GM12875 (cell line): ENCODE results near the gene UCN2.

Source experiments
- H3K4me3 ChIP-seq: one replicate; pipeline ENCODE4 v1.5.1; 2011; ENCODE audit warnings: low read depth, low read length, control low read depth
- TF ChIP-seq, protein P1 (sequence below): IDR thresholded peaks from 2 replicates; pipeline ENCODE4 v1.5.1; 2011; ENCODE audit warnings: low read depth, mild to moderate bottlenecking, control low read depth, inconsistent platforms, low read length, moderate library complexity, borderline replicate concordance; ENCODE audit not compliant: insufficient read depth

UCN2 gene

DNA sequence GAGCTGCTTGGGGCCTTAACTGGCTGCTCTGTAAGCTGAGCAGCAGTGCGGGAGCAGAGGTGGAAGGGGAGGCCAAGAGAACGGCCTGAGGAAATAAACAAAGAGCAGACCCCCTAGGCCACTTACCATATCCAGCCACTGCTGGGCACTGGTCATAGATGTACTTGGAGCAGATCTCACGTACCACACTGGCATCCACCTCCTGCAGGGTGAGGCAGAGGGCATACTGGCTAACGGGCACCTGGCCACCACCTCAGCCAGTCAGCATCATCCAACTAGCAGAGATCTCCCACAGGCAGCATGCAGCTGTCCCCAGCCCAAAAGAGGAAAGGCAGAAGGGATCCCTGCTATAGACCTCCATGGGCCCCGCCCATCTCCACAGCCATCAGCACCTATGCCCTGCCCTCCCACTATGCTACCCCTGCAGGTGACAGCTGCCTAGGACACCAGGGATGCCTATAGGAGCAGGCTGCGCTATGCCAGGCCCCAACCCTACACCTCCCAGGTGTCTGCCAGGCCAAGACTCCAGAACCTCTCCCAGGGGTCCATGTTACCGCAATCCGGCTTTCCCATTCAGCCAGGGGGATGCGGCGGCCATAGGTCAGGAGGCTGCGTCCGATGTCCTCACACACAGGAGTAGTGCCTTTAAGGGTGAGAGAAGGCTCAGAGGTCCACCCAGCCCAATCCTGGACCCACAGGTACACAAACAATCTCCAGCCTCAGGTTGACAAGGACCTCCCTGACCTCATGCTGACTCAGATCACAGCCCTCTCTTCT lies 36.1 kb upstream of the UCN2 start:
- H3K4me3 ChIP-seq = no peak overlapping the region
- TF ChIP-seq, protein P1, sequence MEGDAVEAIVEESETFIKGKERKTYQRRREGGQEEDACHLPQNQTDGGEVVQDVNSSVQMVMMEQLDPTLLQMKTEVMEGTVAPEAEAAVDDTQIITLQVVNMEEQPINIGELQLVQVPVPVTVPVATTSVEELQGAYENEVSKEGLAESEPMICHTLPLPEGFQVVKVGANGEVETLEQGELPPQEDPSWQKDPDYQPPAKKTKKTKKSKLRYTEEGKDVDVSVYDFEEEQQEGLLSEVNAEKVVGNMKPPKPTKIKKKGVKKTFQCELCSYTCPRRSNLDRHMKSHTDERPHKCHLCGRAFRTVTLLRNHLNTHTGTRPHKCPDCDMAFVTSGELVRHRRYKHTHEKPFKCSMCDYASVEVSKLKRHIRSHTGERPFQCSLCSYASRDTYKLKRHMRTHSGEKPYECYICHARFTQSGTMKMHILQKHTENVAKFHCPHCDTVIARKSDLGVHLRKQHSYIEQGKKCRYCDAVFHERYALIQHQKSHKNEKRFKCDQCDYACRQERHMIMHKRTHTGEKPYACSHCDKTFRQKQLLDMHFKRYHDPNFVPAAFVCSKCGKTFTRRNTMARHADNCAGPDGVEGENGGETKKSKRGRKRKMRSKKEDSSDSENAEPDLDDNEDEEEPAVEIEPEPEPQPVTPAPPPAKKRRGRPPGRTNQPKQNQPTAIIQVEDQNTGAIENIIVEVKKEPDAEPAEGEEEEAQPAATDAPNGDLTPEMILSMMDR = no peak

DNA sequence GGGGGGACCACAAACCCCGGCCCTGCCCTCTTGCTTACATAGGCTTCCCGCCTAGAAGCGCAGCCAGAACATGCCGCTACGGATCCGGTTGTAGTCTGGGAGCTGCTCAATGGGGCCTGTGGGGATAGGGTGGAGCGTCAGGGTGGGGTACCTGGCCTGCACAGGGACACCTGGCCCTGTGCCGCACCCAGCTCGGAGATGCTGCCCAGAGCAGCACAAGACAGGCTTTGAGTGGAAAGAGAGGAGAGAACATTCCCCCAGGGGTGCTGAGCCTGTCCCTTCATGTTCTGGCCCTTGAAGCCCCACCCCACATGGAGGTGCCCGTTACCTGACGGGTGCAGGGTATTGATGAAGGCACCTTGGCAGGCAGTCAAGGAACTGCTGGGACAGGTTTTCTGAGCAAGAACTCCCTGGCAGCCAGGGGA lies 35.5 kb upstream of the UCN2 start:
- H3K4me3 ChIP-seq = no peak overlapping the region
- TF ChIP-seq, protein P1 = no peak

DNA sequence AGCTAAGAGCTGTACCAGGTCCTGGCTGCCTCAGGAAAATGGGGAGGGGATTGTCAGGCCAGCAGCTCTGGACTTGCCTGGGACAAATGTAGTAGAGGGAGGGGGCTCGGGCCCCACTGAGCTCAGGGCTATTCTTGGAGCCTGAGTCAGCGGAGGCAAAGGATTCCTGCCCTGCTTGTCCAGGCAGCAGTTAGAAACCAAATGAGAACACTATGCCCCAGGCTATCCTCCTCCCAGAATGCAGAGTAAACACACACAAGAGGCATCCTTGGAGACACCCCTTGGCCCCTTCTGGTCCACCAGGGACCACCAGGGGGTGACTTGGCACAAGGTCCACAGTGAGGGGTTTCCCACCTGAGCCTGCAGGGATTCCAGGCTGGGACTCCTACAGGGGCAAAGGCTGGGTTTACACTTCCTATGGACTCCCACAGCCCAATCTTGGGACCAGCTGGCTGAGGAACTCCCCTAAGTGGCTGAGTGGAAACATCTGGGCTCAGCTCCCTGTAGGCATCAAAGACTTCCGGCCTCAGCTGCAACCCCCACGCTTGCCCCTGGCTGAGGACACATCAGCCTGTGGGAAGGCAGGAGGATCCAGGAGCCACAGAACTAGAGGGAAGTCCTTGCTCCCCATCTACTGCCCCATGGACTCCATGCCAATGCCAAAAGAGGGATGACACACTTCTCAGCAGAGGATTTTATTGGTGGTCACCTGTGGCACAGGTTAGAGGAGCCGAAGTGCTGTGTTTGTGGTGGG lies 34.9 kb upstream of the UCN2 start:
- TF ChIP-seq, protein P1 = no peak
- H3K4me3 ChIP-seq = no peak overlapping the region

- TF ChIP-seq, protein P1 = no peak
- no peak overlapping the region for H3K4me3 ChIP-seq
Observed at GRCh38 chr3:48597408-48597800, 33.8 kb upstream of the UCN2 start.

DNA sequence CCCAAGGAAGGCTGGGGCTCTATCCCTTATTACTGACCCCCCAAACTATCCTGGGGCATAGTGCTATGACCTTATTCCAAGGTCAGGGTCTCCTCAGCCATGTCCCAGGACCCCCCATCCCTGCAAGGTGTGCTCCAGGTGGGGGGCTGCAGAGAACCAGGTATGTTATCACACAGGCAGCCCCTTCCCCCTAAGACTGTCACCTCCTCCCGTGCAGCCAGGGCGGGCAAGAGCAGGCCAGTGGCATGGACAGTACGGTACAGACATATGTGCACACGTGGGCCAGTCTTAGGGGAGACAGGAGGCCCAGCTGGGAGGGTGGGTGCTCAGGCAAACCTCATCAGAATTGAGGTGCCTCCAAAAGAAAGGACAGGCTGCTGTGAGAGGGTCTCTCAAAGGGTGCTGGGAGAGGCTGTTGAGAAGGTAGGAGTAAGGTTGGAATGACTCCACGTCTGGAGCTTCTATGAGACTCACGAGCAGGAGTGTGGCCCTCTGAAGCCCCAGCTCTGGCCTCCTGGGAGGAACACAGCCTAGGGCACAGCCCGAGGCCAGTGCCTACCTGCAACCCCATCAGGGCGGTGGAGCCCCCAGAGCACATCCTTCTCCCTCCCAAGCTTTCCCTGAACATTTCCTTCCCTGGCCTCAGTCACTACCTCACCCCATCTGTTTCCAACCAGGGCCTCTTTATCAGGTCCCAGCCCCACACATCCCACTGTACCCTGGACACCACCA lies 33.3 kb upstream of the UCN2 start:
- H3K4me3 ChIP-seq = no peak overlapping the region
- TF ChIP-seq, protein P1 = no peak

- TF ChIP-seq, protein P1 = no peak
Observed at GRCh38 chr3:48596157-48596556, 32.6 kb upstream of the UCN2 start.

More at GRCh38 chr3:48596157-48596556, 32.6 kb upstream of the UCN2 start:
- H3K4me3 ChIP-seq = no peak overlapping the region
